Esophagus squamous epithelium (tissue), 4 donors: Measurements from ENCODE around the gene GAL3ST2.

Source experiments
- CTCF ChIP-seq, 6 experiments: fragments of 450-650 bp in 4 of 6; fragments of 200-600 bp in 2 of 6; sonication (generic) in 2 of 6; IDR thresholded peaks; one replicate each; pipeline ENCODE4 v1.5.1; 2016 to 2019; ENCODE audit warnings: antibody characterized with exemption in 6 of 6, mild to moderate bottlenecking in 4 of 6, moderate library complexity in 4 of 6
- POLR2A ChIP-seq, 4 donors: fragments of 450-650 bp; IDR thresholded peaks; one replicate each; pipeline ENCODE4 v1.6.1; 2017; ENCODE audit warnings: antibody characterized with exemption in 4 of 4, mild to moderate bottlenecking in 4 of 4, moderate library complexity in 3 of 4

- no peak for TF ChIP-seq POLR2A (IDR thresholded peaks at IDR 0.05)
- TF ChIP-seq CTCF (IDR thresholded peaks at IDR 0.05) = no peak
Observed at GRCh38 chr2:241818943-241819270, 42.3 kb downstream of the GAL3ST2 start.
